Measurements from ENCODE around the gene OR2A5.

GRCh38 chr7:144028547-144028946 is 20.2 kb upstream of the OR2A5 start:
- TF ChIP-seq POLR2A (IDR thresholded peaks at IDR 0.05; ENCODE audit: control extremely low read depth in 1 of 2, low read depth in 2 of 2, low read length in 2 of 2) (no peak), ATF3 (IDR thresholded peaks at IDR 0.05; ENCODE audit: insufficient read depth, low read depth, low read length) (no peak), HDAC2 (IDR thresholded peaks at IDR 0.05; ENCODE audit: borderline replicate concordance in 1 of 2, low read depth in 2 of 2, low read length in 2 of 2) (no peak), POLR2AphosphoS5 (IDR thresholded peaks at IDR 0.05; ENCODE audit: low read depth, low read length) (no peak), CTCF (IDR thresholded peaks at IDR 0.05; ENCODE audit: control extremely low read depth in 1 of 3, insufficient read depth in 1 of 3, low read depth in 1 of 3, low read length in 3 of 3) (no peak)

Measured in H1 (cell line).